ENCODE data around the gene DUSP18.
"Not testable (repeated sequence)": the region's sequence is repeated elsewhere in the genome, so short reads cannot be mapped to it uniquely, and the experiment has no call there.

Gene DUSP18

GRCh38 chr22:30679895-30680690, 12.4 kb upstream of the DUSP18 start:
- DNase-seq (ENCODE audit: low read depth) = not testable (repeated sequence)

GRCh38 chr22:30676565-30676964, 8.9 kb upstream of the DUSP18 start:
- DNase-seq (ENCODE audit: low read depth) = not testable (repeated sequence)

- DNase-seq (ENCODE audit: low read depth) = no peak
Observed at GRCh38 chr22:30675436-30675835, 7.8 kb upstream of the DUSP18 start.

GRCh38 chr22:30674482-30674881, 6.8 kb upstream of the DUSP18 start:
- no peak for DNase-seq (ENCODE audit: low read depth)

- no peak for DNase-seq (ENCODE audit: low read depth)
Observed at GRCh38 chr22:30673136-30673535, 5.5 kb upstream of the DUSP18 start.

GRCh38 chr22:30671071-30671470, 3.4 kb upstream of the DUSP18 start:
- no peak for DNase-seq (ENCODE audit: low read depth)

GRCh38 chr22:30668386-30668710, 673 bp upstream of the DUSP18 start:
- DNase-seq (ENCODE audit: low read depth) = no peak

GRCh38 chr22:30667107-30667493, 575 bp downstream of the DUSP18 start:
- no peak for DNase-seq (ENCODE audit: low read depth)

- DNase-seq (ENCODE audit: low read depth) = no peak
Observed at GRCh38 chr22:30665786-30666185, 1.9 kb downstream of the DUSP18 start.

GRCh38 chr22:30665266-30665665, 2.4 kb downstream of the DUSP18 start:
- no peak for DNase-seq (ENCODE audit: low read depth)

- DNase-seq (ENCODE audit: low read depth) = no peak
Observed at GRCh38 chr22:30664798-30665197, 2.9 kb downstream of the DUSP18 start.

- DNase-seq (ENCODE audit: low read depth) = no peak
Observed at GRCh38 chr22:30662040-30662439, 5.6 kb downstream of the DUSP18 start.

GRCh38 chr22:30655532-30655931, 12.1 kb downstream of the DUSP18 start:
- DNase-seq (ENCODE audit: low read depth) = no peak

- no peak for DNase-seq (ENCODE audit: low read depth)
Observed at GRCh38 chr22:30654361-30654760, 13.3 kb downstream of the DUSP18 start.

GRCh38 chr22:30652852-30653251, 14.8 kb downstream of the DUSP18 start:
- DNase-seq (ENCODE audit: low read depth) = no peak

- no peak for DNase-seq (ENCODE audit: low read depth)
Observed at GRCh38 chr22:30650508-30651116, 17.1 kb downstream of the DUSP18 start.

GRCh38 chr22:30649430-30650007, 18.2 kb downstream of the DUSP18 start:
- peak; percentile 48 for DNase-seq (ENCODE audit: low read depth)

- no peak for DNase-seq (ENCODE audit: low read depth)
Observed at GRCh38 chr22:30648825-30649224, 18.9 kb downstream of the DUSP18 start.

GRCh38 chr22:30647536-30647935, 20.1 kb downstream of the DUSP18 start:
- DNase-seq (ENCODE audit: low read depth) = no peak

- no peak for DNase-seq (ENCODE audit: low read depth)
Observed at GRCh38 chr22:30646518-30647160, 21.0 kb downstream of the DUSP18 start.

GRCh38 chr22:30643055-30643875, 24.4 kb downstream of the DUSP18 start:
- DNase-seq (ENCODE audit: low read depth) = no peak

GRCh38 chr22:30640839-30641430, 26.7 kb downstream of the DUSP18 start:
- DNase-seq (ENCODE audit: low read depth) = no peak
